K562 (cell line): ENCODE data around the gene WDR27. TPM values are rescaled to one million over a fixed set of nuclear protein-coding genes. Genes with fewer than 3 reads are reported as not detected.

Experiments
- CXXC5 ChIP-seq: fragments of 250-450 bp; sonication (Bioruptor Pico); IDR thresholded peaks from 2 replicates; pipeline ENCODE4 v1.8.0; 2022; ENCODE audit warnings: inconsistent platforms, mild to moderate bottlenecking, moderate library complexity
- ELF4 ChIP-seq: fragments of 450-650 bp; formaldehyde crosslinking; IDR thresholded peaks from 2 replicates; pipeline ENCODE4 v1.4.0; 2022; ENCODE audit warnings: missing genetic modification characterization
- HNRNPLL ChIP-seq: fragments of 200-400 bp; formaldehyde crosslinking; IDR thresholded peaks from 2 replicates; pipeline ENCODE4 v1.6.1; 2017; ENCODE audit warnings: low read length, low read depth, mild to moderate bottlenecking; ENCODE audit not compliant: poor library complexity, severe bottlenecking
- NFIX ChIP-seq: fragments of 250-450 bp; sonication (Bioruptor Pico); IDR thresholded peaks from 2 replicates; pipeline ENCODE4 v1.4.0; 2020; ENCODE audit warnings: low read depth, mild to moderate bottlenecking, moderate library complexity
- PURB ChIP-seq: sonication (generic); formaldehyde crosslinking; IDR thresholded peaks from 2 replicates; pipeline ENCODE4 v1.9.0; 2021; ENCODE audit warnings: low read depth, mild to moderate bottlenecking, missing genetic modification reagents
- SAP30 ChIP-seq: fragments of 200-600 bp; sonication (generic); IDR thresholded peaks from 2 replicates; pipeline ENCODE4 v1.6.1; 2012; ENCODE audit warnings: borderline replicate concordance, low read depth, mild to moderate bottlenecking, moderate library complexity, low read length, control low read depth, inconsistent platforms; ENCODE audit not compliant: insufficient read depth, poor library complexity, severe bottlenecking
- ZFPM2 ChIP-seq: fragments of 250-450 bp; sonication (Bioruptor Pico); IDR thresholded peaks from 2 replicates; pipeline ENCODE4 v1.5.1; 2022; ENCODE audit warnings: mild to moderate bottlenecking
- ZNF311 ChIP-seq: fragments of 250-450 bp; sonication (Bioruptor Pico); IDR thresholded peaks from 2 replicates; pipeline ENCODE4 v1.4.0; 2020; ENCODE audit warnings: mild to moderate bottlenecking, moderate library complexity
- ZNF551 ChIP-seq: fragments of 250-450 bp; sonication (Bioruptor Pico); IDR thresholded peaks from 2 replicates; pipeline ENCODE4 v1.5.0; 2021; ENCODE audit warnings: mild to moderate bottlenecking, moderate library complexity
- ZNF77 ChIP-seq: fragments of 250-450 bp; sonication (Bioruptor Pico); IDR thresholded peaks from 2 replicates; pipeline ENCODE4 v1.5.0; 2020
- polyA plus RNA-seq, 8 experiments: library from polyadenylated mRNA; depleted of rRNA in 4 of 8; stranded (reverse) in 5 of 8; unstranded in 3 of 8; fragments of >200 nt; fragmentation: Nextera tagmentation in 2 of 8; fragmentation: Illumina TruSeq in 1 of 8; extraction: Ambion mirVana in 2 of 8; extraction: Trizol in 1 of 8; gene quantifications; 2 replicates each; pipeline versions ENCODE4 v1.2.1 to v1.2.3, GENCODE V29; 2011 to 2014; ENCODE audit warnings: inconsistent platforms in 1 of 8, missing spikeins in 1 of 8
- total RNA-seq, 7 experiments: library from RNA; depleted of rRNA in 6 of 7; stranded (reverse); fragments of >200 nt in 6 of 7; fragmentation: Illumina TruSeq in 2 of 7; extraction: Trizol in 2 of 7; gene quantifications; 2 replicates each; pipeline versions ENCODE4 v1.2.1 to v1.2.3, GENCODE V29; 2011 to 2021; ENCODE audit warnings: low replicate concordance in 1 of 7
- TF ChIP-seq, protein P1 (sequence below), 3 experiments: fragments of 200-800 bp in 1 of 3; sonication (Bioruptor generic) in 1 of 3; sonication (generic) in 1 of 3; formaldehyde crosslinking in 1 of 3; IDR thresholded peaks; 2 replicates each; pipeline versions ENCODE4 v1.6.1 to v1.8.0; 2016 to 2022; ENCODE audit warnings: mild to moderate bottlenecking in 2 of 3, missing compliant biosample characterization in 2 of 3, missing genetic modification characterization in 2 of 3, missing genetic modification reagents in 1 of 3
- TF ChIP-seq, protein P2 (sequence below), 2 experiments: fragments of 450-650 bp; formaldehyde crosslinking in 1 of 2; IDR thresholded peaks; 2 replicates each; pipeline versions ENCODE4 v1.4.0 to v1.6.1; 2014 to 2020; ENCODE audit warnings: mild to moderate bottlenecking in 2 of 2, borderline replicate concordance in 1 of 2, low read depth in 1 of 2
- TF ChIP-seq, protein P3 (sequence below): fragments of 250-450 bp; sonication (Bioruptor Pico); IDR thresholded peaks from 2 replicates; pipeline ENCODE4 v1.5.0; 2021
- TF ChIP-seq, protein P4 (sequence below): fragments of 450-650 bp; IDR thresholded peaks from 2 replicates; pipeline ENCODE4 v1.6.1; 2016; ENCODE audit warnings: low read depth, mild to moderate bottlenecking, moderate library complexity
- TF ChIP-seq, protein P5 (sequence below): fragments of 200-800 bp; sonication (Bioruptor generic); IDR thresholded peaks from 2 replicates; pipeline ENCODE4 v1.6.1; 2017; ENCODE audit warnings: missing genetic modification characterization, missing compliant biosample characterization

WDR27 gene
- total and polyA plus RNA-seq, 9 of the 15 experiments (the other 6 are each of a cell fraction or from before 2014, with no cell fraction given) = 4.3 to 77.2 (median 22.7) TPM

DNA sequence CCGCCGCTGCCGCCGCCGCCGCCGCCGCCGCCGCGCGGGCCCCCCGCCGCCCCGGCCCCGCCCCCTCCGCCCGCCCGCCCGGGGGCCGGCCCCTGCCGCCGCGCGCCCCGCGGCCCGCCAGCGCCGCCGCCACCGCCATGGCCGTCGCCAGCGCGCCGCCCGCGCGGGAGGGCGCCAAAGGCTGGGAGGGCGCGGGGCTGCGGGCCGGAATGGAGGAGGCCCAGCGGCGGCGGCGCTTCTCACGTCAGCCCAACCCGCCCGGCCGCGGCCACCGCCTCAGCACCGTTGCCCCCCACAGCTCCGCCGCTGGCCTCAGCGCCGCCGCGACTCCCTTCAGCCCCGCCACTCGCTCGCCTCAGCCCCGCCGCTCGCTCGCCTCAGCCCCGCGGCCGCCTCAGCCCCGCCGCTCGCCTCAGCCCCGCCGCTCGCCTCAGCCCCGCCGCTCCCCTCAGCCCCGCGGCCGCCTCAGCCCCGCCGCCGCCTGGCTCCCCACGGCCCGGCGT lies 22.2 kb upstream of the WDR27 start (continued):
- TF ChIP-seq, protein P1, sequence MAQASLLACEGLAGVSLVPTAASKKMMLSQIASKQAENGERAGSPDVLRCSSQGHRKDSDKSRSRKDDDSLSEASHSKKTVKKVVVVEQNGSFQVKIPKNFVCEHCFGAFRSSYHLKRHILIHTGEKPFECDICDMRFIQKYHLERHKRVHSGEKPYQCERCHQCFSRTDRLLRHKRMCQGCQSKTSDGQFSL (CRISPR knock-in tag; IDR thresholded peaks at IDR 0.05) = no peak; the same call in 1 of the 2 replicates
- TF ChIP-seq, protein P1 (tag; IDR thresholded peaks at IDR 0.05) = 0 out of 4 replicates have a peak, but pooled peaks of 1 of the 2 experiments have one; percentile 60
- no peak for TF ChIP-seq PURB (CRISPR knock-in tag)
- TF ChIP-seq ZFPM2 (CRISPR knock-in tag) = no peak
- no peak for TF ChIP-seq SAP30
- no peak for TF ChIP-seq ZNF551 (CRISPR knock-in tag)
- TF ChIP-seq, protein P2, sequence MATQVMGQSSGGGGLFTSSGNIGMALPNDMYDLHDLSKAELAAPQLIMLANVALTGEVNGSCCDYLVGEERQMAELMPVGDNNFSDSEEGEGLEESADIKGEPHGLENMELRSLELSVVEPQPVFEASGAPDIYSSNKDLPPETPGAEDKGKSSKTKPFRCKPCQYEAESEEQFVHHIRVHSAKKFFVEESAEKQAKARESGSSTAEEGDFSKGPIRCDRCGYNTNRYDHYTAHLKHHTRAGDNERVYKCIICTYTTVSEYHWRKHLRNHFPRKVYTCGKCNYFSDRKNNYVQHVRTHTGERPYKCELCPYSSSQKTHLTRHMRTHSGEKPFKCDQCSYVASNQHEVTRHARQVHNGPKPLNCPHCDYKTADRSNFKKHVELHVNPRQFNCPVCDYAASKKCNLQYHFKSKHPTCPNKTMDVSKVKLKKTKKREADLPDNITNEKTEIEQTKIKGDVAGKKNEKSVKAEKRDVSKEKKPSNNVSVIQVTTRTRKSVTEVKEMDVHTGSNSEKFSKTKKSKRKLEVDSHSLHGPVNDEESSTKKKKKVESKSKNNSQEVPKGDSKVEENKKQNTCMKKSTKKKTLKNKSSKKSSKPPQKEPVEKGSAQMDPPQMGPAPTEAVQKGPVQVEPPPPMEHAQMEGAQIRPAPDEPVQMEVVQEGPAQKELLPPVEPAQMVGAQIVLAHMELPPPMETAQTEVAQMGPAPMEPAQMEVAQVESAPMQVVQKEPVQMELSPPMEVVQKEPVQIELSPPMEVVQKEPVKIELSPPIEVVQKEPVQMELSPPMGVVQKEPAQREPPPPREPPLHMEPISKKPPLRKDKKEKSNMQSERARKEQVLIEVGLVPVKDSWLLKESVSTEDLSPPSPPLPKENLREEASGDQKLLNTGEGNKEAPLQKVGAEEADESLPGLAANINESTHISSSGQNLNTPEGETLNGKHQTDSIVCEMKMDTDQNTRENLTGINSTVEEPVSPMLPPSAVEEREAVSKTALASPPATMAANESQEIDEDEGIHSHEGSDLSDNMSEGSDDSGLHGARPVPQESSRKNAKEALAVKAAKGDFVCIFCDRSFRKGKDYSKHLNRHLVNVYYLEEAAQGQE (IDR thresholded peaks at IDR 0.05; ENCODE audit: borderline replicate concordance) = no peak
- TF ChIP-seq, protein P2 (CRISPR knock-in tag; IDR thresholded peaks at IDR 0.05; ENCODE audit: low read depth) = peak; percentile 69; the same call in 1 of the 2 replicates
- no peak for TF ChIP-seq NFIX (CRISPR knock-in tag)
- no peak for TF ChIP-seq ELF4 (CRISPR knock-in tag)
- no peak for TF ChIP-seq HNRNPLL
- TF ChIP-seq, protein P3, sequence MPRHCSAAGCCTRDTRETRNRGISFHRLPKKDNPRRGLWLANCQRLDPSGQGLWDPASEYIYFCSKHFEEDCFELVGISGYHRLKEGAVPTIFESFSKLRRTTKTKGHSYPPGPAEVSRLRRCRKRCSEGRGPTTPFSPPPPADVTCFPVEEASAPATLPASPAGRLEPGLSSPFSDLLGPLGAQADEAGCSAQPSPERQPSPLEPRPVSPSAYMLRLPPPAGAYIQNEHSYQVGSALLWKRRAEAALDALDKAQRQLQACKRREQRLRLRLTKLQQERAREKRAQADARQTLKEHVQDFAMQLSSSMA = no peak
- TF ChIP-seq, protein P4, sequence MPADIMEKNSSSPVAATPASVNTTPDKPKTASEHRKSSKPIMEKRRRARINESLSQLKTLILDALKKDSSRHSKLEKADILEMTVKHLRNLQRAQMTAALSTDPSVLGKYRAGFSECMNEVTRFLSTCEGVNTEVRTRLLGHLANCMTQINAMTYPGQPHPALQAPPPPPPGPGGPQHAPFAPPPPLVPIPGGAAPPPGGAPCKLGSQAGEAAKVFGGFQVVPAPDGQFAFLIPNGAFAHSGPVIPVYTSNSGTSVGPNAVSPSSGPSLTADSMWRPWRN = no peak
- TF ChIP-seq ZNF77 (CRISPR knock-in tag) = no peak
- no peak for TF ChIP-seq ZNF311 (CRISPR knock-in tag)
- TF ChIP-seq CXXC5 (CRISPR knock-in tag) = peak; percentile 18
- TF ChIP-seq, protein P5, sequence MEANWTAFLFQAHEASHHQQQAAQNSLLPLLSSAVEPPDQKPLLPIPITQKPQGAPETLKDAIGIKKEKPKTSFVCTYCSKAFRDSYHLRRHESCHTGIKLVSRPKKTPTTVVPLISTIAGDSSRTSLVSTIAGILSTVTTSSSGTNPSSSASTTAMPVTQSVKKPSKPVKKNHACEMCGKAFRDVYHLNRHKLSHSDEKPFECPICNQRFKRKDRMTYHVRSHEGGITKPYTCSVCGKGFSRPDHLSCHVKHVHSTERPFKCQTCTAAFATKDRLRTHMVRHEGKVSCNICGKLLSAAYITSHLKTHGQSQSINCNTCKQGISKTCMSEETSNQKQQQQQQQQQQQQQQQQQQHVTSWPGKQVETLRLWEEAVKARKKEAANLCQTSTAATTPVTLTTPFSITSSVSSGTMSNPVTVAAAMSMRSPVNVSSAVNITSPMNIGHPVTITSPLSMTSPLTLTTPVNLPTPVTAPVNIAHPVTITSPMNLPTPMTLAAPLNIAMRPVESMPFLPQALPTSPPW (CRISPR knock-in tag) = peak; percentile 59; the same call in 1 of the 2 replicates
